ENCODE data around the gene SLC16A14. TPM values are rescaled to one million over a fixed set of nuclear protein-coding genes. Genes with fewer than 3 reads are reported as not detected.

Gene SLC16A14
- polyA plus RNA-seq, 3 donors = not detected

DNA sequence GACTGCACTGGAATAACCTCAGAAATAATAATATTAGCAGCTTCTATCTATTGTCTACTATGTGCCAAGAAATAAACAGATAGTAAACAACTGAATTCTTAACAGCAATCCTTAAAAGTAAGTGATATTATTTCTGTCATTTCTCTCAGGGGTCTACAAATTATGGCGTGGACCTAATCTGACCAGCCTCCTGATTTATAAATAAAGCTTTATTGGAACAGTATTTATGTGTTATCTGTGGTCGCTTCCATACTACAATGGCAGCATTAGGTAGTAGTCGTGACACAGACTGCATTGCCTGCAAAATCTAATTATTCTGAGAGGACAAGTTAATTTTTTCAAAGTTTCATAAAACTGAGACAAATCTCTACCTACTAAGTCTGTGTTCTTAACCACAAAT lies 49.0 kb downstream of the SLC16A14 start:
- H4K20me1 ChIP-seq (ENCODE audit: insufficient read depth, low read length) = no peaks in the 10 kb centered on the region
- H3K4me2 ChIP-seq (replicated peaks; ENCODE audit: extremely low read depth, low read length, poor library complexity, severe bottlenecking) = no peak overlapping the region
- H3K27me3 ChIP-seq (ENCODE audit: control insufficient read depth in 2 of 2, insufficient read depth in 2 of 2, low read length in 2 of 2) = no peaks in the 10 kb centered on the region
- Mint-ChIP-seq H3K9me3 (peaks cover 0 to 7% (median 0%) of the 10 kb centered on the region in 7 donors), H3K4me3 (no peak overlapping the region), H3K36me3 (no peaks in the 10 kb centered on the region), H3K27me3 (ENCODE audit: low read depth in 3 of 3) (peaks cover 0 to 2% (median 1%) of the 10 kb centered on the region in 3 donors), H3K27ac (no peak overlapping the region), H3K4me1 (peaks cover 4% of the 10 kb centered on the region)
- H3K27ac ChIP-seq (ENCODE audit: low read depth in 1 of 2, low read length in 2 of 2) = no peak overlapping the region
- H3K36me3 ChIP-seq (replicated peaks in 1 of 2; ENCODE audit: control insufficient read depth in 1 of 2, insufficient read depth in 2 of 2, low read length in 2 of 2) = no peaks in the 10 kb centered on the region
- no peaks in the 10 kb centered on the region for H3K9me3 ChIP-seq (replicated peaks in 1 of 2; ENCODE audit: control insufficient read depth in 1 of 2, insufficient read depth in 1 of 2, low read length in 2 of 2)
- intact Hi-C loops (cut with micrococcal nuclease) = no loop called here
- no peak overlapping the region for H3K9ac ChIP-seq (ENCODE audit: insufficient read depth, low read length, poor library complexity, severe bottlenecking)
- no peak overlapping the region for H3K4me3 ChIP-seq (replicated peaks in 1 of 3; ENCODE audit: low read depth in 2 of 3, low read length in 3 of 3)
- TF ChIP-seq, protein P1, sequence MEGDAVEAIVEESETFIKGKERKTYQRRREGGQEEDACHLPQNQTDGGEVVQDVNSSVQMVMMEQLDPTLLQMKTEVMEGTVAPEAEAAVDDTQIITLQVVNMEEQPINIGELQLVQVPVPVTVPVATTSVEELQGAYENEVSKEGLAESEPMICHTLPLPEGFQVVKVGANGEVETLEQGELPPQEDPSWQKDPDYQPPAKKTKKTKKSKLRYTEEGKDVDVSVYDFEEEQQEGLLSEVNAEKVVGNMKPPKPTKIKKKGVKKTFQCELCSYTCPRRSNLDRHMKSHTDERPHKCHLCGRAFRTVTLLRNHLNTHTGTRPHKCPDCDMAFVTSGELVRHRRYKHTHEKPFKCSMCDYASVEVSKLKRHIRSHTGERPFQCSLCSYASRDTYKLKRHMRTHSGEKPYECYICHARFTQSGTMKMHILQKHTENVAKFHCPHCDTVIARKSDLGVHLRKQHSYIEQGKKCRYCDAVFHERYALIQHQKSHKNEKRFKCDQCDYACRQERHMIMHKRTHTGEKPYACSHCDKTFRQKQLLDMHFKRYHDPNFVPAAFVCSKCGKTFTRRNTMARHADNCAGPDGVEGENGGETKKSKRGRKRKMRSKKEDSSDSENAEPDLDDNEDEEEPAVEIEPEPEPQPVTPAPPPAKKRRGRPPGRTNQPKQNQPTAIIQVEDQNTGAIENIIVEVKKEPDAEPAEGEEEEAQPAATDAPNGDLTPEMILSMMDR (IDR thresholded peaks at IDR 0.05) = no peak
- H2AFZ ChIP-seq (ENCODE audit: insufficient read depth, low read depth, low read length, poor library complexity, severe bottlenecking) = no peak overlapping the region
- no peak for DNase-seq
- no CpG with 5 or more reads among the region's 3 CpGs for WGBS (ENCODE audit: insufficient coverage)
- H3K79me2 ChIP-seq (ENCODE audit: insufficient read depth, low read length) = no peaks in the 10 kb centered on the region
- H3K4me1 ChIP-seq (ENCODE audit: control insufficient read depth in 1 of 2, insufficient read depth in 2 of 2, low read length in 2 of 2) = no peaks in the 10 kb centered on the region

DNA sequence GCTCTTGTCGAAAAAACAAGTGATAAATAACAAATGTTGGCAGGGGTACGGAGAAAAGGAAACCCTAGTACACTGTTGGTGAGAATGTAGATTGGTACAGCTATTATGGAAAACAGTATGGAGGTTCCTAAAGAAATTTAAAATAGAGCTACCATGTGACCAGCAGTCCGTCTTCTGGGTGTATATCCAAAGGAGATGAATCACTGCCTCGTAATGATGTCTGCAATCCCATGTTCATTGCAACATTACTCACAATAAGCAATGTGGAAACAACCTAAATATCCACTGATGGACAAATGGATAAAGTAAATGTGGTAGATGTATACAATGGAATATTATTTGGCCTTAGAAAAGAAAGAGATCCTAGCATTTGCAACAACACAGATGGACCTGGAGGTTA lies 50.6 kb downstream of the SLC16A14 start:
- peaks cover 0 to 7% (median 0%) of the 10 kb centered on the region in 7 donors for H3K9me3 Mint-ChIP-seq
- no peak overlapping the region for H3K4me2 ChIP-seq (replicated peaks; ENCODE audit: extremely low read depth, low read length, poor library complexity, severe bottlenecking)
- no peak overlapping the region for H3K9ac ChIP-seq (ENCODE audit: insufficient read depth, low read length, poor library complexity, severe bottlenecking)
- no peaks in the 10 kb centered on the region for H3K36me3 ChIP-seq (replicated peaks in 1 of 2; ENCODE audit: control insufficient read depth in 1 of 2, insufficient read depth in 2 of 2, low read length in 2 of 2)
- H3K4me3 Mint-ChIP-seq = no peak overlapping the region
- no peaks in the 10 kb centered on the region for H3K27me3 ChIP-seq (ENCODE audit: control insufficient read depth in 2 of 2, insufficient read depth in 2 of 2, low read length in 2 of 2)
- H3K36me3 Mint-ChIP-seq = no peaks in the 10 kb centered on the region
- H3K4me3 ChIP-seq (replicated peaks in 1 of 3; ENCODE audit: low read depth in 2 of 3, low read length in 3 of 3) = no peak overlapping the region
- no peak overlapping the region for H3K27ac Mint-ChIP-seq
- no peaks in the 10 kb centered on the region for H3K4me1 ChIP-seq (ENCODE audit: control insufficient read depth in 1 of 2, insufficient read depth in 2 of 2, low read length in 2 of 2)
- WGBS (ENCODE audit: insufficient coverage) = no CpG with 5 or more reads among the region's 4 CpGs
- intact Hi-C loops (cut with micrococcal nuclease) = no loop called here
- no peak overlapping the region for H3K27ac ChIP-seq (ENCODE audit: low read depth in 1 of 2, low read length in 2 of 2)
- H4K20me1 ChIP-seq (ENCODE audit: insufficient read depth, low read length) = no peaks in the 10 kb centered on the region
- H3K4me1 Mint-ChIP-seq = peaks cover 4% of the 10 kb centered on the region
- no peak overlapping the region for H2AFZ ChIP-seq (ENCODE audit: insufficient read depth, low read depth, low read length, poor library complexity, severe bottlenecking)
- TF ChIP-seq, protein P1 (IDR thresholded peaks at IDR 0.05) = no peak
- peak; percentile 1 to 18 (median 4) for DNase-seq
- H3K27me3 Mint-ChIP-seq (ENCODE audit: low read depth in 3 of 3) = peaks cover 0 to 2% (median 1%) of the 10 kb centered on the region in 3 donors
- H3K9me3 ChIP-seq (replicated peaks in 1 of 2; ENCODE audit: control insufficient read depth in 1 of 2, insufficient read depth in 1 of 2, low read length in 2 of 2) = no peaks in the 10 kb centered on the region
- H3K79me2 ChIP-seq (ENCODE audit: insufficient read depth, low read length) = no peaks in the 10 kb centered on the region

Measured in CD14-positive monocyte (primary cell).